Measurements from ENCODE around the gene ENAH. TPM values are rescaled to one million over a fixed set of nuclear protein-coding genes. Genes with fewer than 3 reads are reported as not detected.

Gene ENAH
- total and polyA plus RNA-seq, 2 donors (not counting 1 experiment from before 2014, with no cell fraction given), result 85.0 to 210 TPM

- H4K20me1 ChIP-seq (ENCODE audit: control insufficient read depth, extremely low read depth, insufficient read depth, low read length), result no peaks in the 10 kb centered on the region
- no peak overlapping the region for H3K4me3 ChIP-seq (replicated peaks in 1 of 4; ENCODE audit: control extremely low read depth in 1 of 4, insufficient read depth in 1 of 4, low read depth in 3 of 4, low read length in 4 of 4)
- H3K27me3 ChIP-seq (ENCODE audit: control insufficient read depth, insufficient read depth, low read length), result no peaks in the 10 kb centered on the region
- peaks cover under 1% of the 10 kb centered on the region for H3K4me1 ChIP-seq (ENCODE audit: control insufficient read depth, extremely low read depth, insufficient read depth, low read length)
- H3K9ac ChIP-seq (ENCODE audit: insufficient read depth, low read length), result no peak overlapping the region
- peaks cover 5% of the 10 kb centered on the region for H3K79me2 ChIP-seq (ENCODE audit: control insufficient read depth, insufficient read depth, low read length)
- TF ChIP-seq CTCF (conservative IDR thresholded peaks at IDR 0.05 in 1 of 2, IDR thresholded peaks at IDR 0.05 in 1 of 2; ENCODE audit: low read depth in 1 of 2, low read length in 2 of 2), result no peak
- TF ChIP-seq EZH2 (IDR thresholded peaks at IDR 0.05; ENCODE audit: low read length, missing control alignments), result no peak
- no peak overlapping the region for H3K4me2 ChIP-seq (ENCODE audit: extremely low read depth, insufficient read depth, low read length)
- H3K36me3 ChIP-seq (ENCODE audit: control insufficient read depth, insufficient read depth, low read length), result no peaks in the 10 kb centered on the region
- DNase-seq (ENCODE audit: low read depth in 2 of 2), result no peak
- no peak overlapping the region for H2AFZ ChIP-seq (ENCODE audit: low read length)
- H3K9me3 ChIP-seq (ENCODE audit: control insufficient read depth, insufficient read depth, low read depth, low read length), result no peaks in the 10 kb centered on the region
- no peak overlapping the region for H3K27ac ChIP-seq (ENCODE audit: insufficient read depth, low read length)
Observed at GRCh38 chr1:225543350-225543749, 109.6 kb downstream of the ENAH start.

- TF ChIP-seq EZH2 (IDR thresholded peaks at IDR 0.05; ENCODE audit: low read length, missing control alignments) (no peak), CTCF (conservative IDR thresholded peaks at IDR 0.05 in 1 of 2, IDR thresholded peaks at IDR 0.05 in 1 of 2; ENCODE audit: low read depth in 1 of 2, low read length in 2 of 2) (no peak)
- DNase-seq (ENCODE audit: low read depth in 2 of 2), result no peak
- H2AFZ ChIP-seq (ENCODE audit: low read length), result no peak overlapping the region
- H3K9me3 ChIP-seq (ENCODE audit: control insufficient read depth, insufficient read depth, low read depth, low read length), result no peaks in the 10 kb centered on the region
- H3K27ac ChIP-seq (ENCODE audit: insufficient read depth, low read length), result no peak overlapping the region
- H3K36me3 ChIP-seq (ENCODE audit: control insufficient read depth, insufficient read depth, low read length), result no peaks in the 10 kb centered on the region
- no peak overlapping the region for H3K9ac ChIP-seq (ENCODE audit: insufficient read depth, low read length)
- H3K4me2 ChIP-seq (ENCODE audit: extremely low read depth, insufficient read depth, low read length), result no peak overlapping the region
- peaks cover 5% of the 10 kb centered on the region for H3K79me2 ChIP-seq (ENCODE audit: control insufficient read depth, insufficient read depth, low read length)
- H3K4me3 ChIP-seq (replicated peaks in 1 of 4; ENCODE audit: control extremely low read depth in 1 of 4, insufficient read depth in 1 of 4, low read depth in 3 of 4, low read length in 4 of 4), result no peak overlapping the region
- H4K20me1 ChIP-seq (ENCODE audit: control insufficient read depth, extremely low read depth, insufficient read depth, low read length), result peaks cover 2% of the 10 kb centered on the region
- H3K27me3 ChIP-seq (ENCODE audit: control insufficient read depth, insufficient read depth, low read length), result no peaks in the 10 kb centered on the region
- H3K4me1 ChIP-seq (ENCODE audit: control insufficient read depth, extremely low read depth, insufficient read depth, low read length), result no peaks in the 10 kb centered on the region
Observed at GRCh38 chr1:225541383-225541782, 111.5 kb downstream of the ENAH start.

- Histone ChIP-seq H3K36me3 (ENCODE audit: control insufficient read depth, insufficient read depth, low read length) (no peaks in the 10 kb centered on the region), H2AFZ (ENCODE audit: low read length) (no peak overlapping the region), H3K79me2 (ENCODE audit: control insufficient read depth, insufficient read depth, low read length) (peaks cover 5% of the 10 kb centered on the region), H3K9me3 (ENCODE audit: control insufficient read depth, insufficient read depth, low read depth, low read length) (no peaks in the 10 kb centered on the region), H3K9ac (ENCODE audit: insufficient read depth, low read length) (no peak overlapping the region), H4K20me1 (ENCODE audit: control insufficient read depth, extremely low read depth, insufficient read depth, low read length) (peaks cover 2% of the 10 kb centered on the region), H3K27ac (ENCODE audit: insufficient read depth, low read length) (no peak overlapping the region), H3K4me1 (ENCODE audit: control insufficient read depth, extremely low read depth, insufficient read depth, low read length) (no peaks in the 10 kb centered on the region), H3K4me2 (ENCODE audit: extremely low read depth, insufficient read depth, low read length) (no peak overlapping the region), H3K27me3 (ENCODE audit: control insufficient read depth, insufficient read depth, low read length) (no peaks in the 10 kb centered on the region), H3K4me3 (replicated peaks in 1 of 4; ENCODE audit: control extremely low read depth in 1 of 4, insufficient read depth in 1 of 4, low read depth in 3 of 4, low read length in 4 of 4) (no peak overlapping the region)
- no peak for TF ChIP-seq CTCF (conservative IDR thresholded peaks at IDR 0.05 in 1 of 2, IDR thresholded peaks at IDR 0.05 in 1 of 2; ENCODE audit: low read depth in 1 of 2, low read length in 2 of 2)
- TF ChIP-seq EZH2 (IDR thresholded peaks at IDR 0.05; ENCODE audit: low read length, missing control alignments), result no peak
- DNase-seq (ENCODE audit: low read depth in 2 of 2), result no peak
Observed at GRCh38 chr1:225539575-225539974, 113.3 kb downstream of the ENAH start.

Measured in fibroblast of lung (primary cell).